ENCODE results near the gene PDGFRB. TPM values are rescaled to one million over a fixed set of nuclear protein-coding genes. Genes with fewer than 3 reads are reported as not detected.

The PDGFRB gene
- 1 to 10 TPM in 1 of 2 experiments, under 1 TPM in 1; 0.14 to 1.0 TPM for total RNA-seq

- peaks cover 14% of the 10 kb centered on the region for H3K27me3 Mint-ChIP-seq (ENCODE audit: low read depth)
- intact Hi-C loops (cut with micrococcal nuclease): no loop called here
- CTCF ChIA-PET: no interaction called here
- H3K9me3 Mint-ChIP-seq: no peaks in the 10 kb centered on the region
- H3K27ac Mint-ChIP-seq: no peak within 1 kb of the TSS
- peaks cover 5% of the 10 kb centered on the region for H3K4me1 Mint-ChIP-seq (ENCODE audit: low read depth)
- H3K4me3 Mint-ChIP-seq: peak within 1 kb of the TSS; percentile 58
- H3K36me3 Mint-ChIP-seq (ENCODE audit: low read depth): no peaks in the 10 kb centered on the region
- peak; percentile 33 for DNase-seq
Observed at GRCh38 chr5:150155258-150156026, at the start of gene PDGFRB. Gene PDGFRB, minus strand, starts transcription at chr5:150155845. Its CDS starts 18,798 bp downstream, at chr5:150137047.

- CTCF ChIA-PET: no interaction called here
- Mint-ChIP-seq H3K4me3 (no peak overlapping the region), H3K9me3 (no peaks in the 10 kb centered on the region), H3K27ac (no peak overlapping the region), H3K36me3 (ENCODE audit: low read depth) (no peaks in the 10 kb centered on the region), H3K27me3 (ENCODE audit: low read depth) (peaks cover 8% of the 10 kb centered on the region), H3K4me1 (ENCODE audit: low read depth) (peaks cover 12% of the 10 kb centered on the region)
- intact Hi-C loops (cut with micrococcal nuclease): no loop called here
- DNase-seq: no peak
Observed at GRCh38 chr5:150204590-150204960, 48.9 kb upstream of the PDGFRB start.

- Mint-ChIP-seq H3K4me3 (no peak overlapping the region), H3K27me3 (ENCODE audit: low read depth) (peaks cover 7% of the 10 kb centered on the region), H3K27ac (no peak overlapping the region), H3K36me3 (ENCODE audit: low read depth) (no peaks in the 10 kb centered on the region), H3K4me1 (ENCODE audit: low read depth) (peaks cover 8% of the 10 kb centered on the region), H3K9me3 (no peaks in the 10 kb centered on the region)
- no peak for DNase-seq
- CTCF ChIA-PET: no interaction called here
- intact Hi-C loops (cut with micrococcal nuclease): no loop called here
Observed at GRCh38 chr5:150203832-150204589, 48.4 kb upstream of the PDGFRB start.

- Mint-ChIP-seq H3K4me3 (no peak overlapping the region), H3K27ac (no peak overlapping the region), H3K4me1 (ENCODE audit: low read depth) (no peaks in the 10 kb centered on the region), H3K9me3 (no peaks in the 10 kb centered on the region), H3K36me3 (ENCODE audit: low read depth) (no peaks in the 10 kb centered on the region), H3K27me3 (ENCODE audit: low read depth) (no peaks in the 10 kb centered on the region)
- CTCF ChIA-PET: no interaction called here
- intact Hi-C loops (cut with micrococcal nuclease): no loop called here
- no peak for DNase-seq
Observed at GRCh38 chr5:150202501-150202900, 46.9 kb upstream of the PDGFRB start.

- CTCF ChIA-PET: no interaction called here
- Mint-ChIP-seq H3K4me1 (ENCODE audit: low read depth) (no peaks in the 10 kb centered on the region), H3K36me3 (ENCODE audit: low read depth) (no peaks in the 10 kb centered on the region), H3K27me3 (ENCODE audit: low read depth) (no peaks in the 10 kb centered on the region), H3K9me3 (no peaks in the 10 kb centered on the region), H3K4me3 (no peak overlapping the region), H3K27ac (no peak overlapping the region)
- intact Hi-C loops (cut with micrococcal nuclease): no loop called here
- DNase-seq: no peak
Observed at GRCh38 chr5:150197476-150197875, 41.8 kb upstream of the PDGFRB start.

- no peak overlapping the region for H3K4me3 Mint-ChIP-seq
Observed at GRCh38 chr5:150196986-150197385, 41.3 kb upstream of the PDGFRB start.

GRCh38 chr5:150196514-150196913 lies 40.9 kb upstream of the PDGFRB start:
- Mint-ChIP-seq H3K4me3 (no peak overlapping the region), H3K9me3 (no peaks in the 10 kb centered on the region), H3K36me3 (ENCODE audit: low read depth) (no peaks in the 10 kb centered on the region), H3K27ac (no peak overlapping the region), H3K27me3 (ENCODE audit: low read depth) (peaks cover 2% of the 10 kb centered on the region), H3K4me1 (ENCODE audit: low read depth) (no peaks in the 10 kb centered on the region)
- DNase-seq: no peak
- intact Hi-C loops (cut with micrococcal nuclease): no loop called here
- CTCF ChIA-PET: no interaction called here

More at GRCh38 chr5:150196986-150197385, 41.3 kb upstream of the PDGFRB start:
- Mint-ChIP-seq H3K9me3 (no peaks in the 10 kb centered on the region), H3K4me1 (ENCODE audit: low read depth) (no peaks in the 10 kb centered on the region), H3K27me3 (ENCODE audit: low read depth) (no peaks in the 10 kb centered on the region), H3K27ac (no peak overlapping the region), H3K36me3 (ENCODE audit: low read depth) (no peaks in the 10 kb centered on the region)
- intact Hi-C loops (cut with micrococcal nuclease): no loop called here
- CTCF ChIA-PET: no interaction called here
- no peak for DNase-seq

- intact Hi-C loops (cut with micrococcal nuclease): no loop called here
Observed at GRCh38 chr5:150195736-150196485, 40.3 kb upstream of the PDGFRB start.

GRCh38 chr5:150192462-150192861 lies 36.8 kb upstream of the PDGFRB start:
- Mint-ChIP-seq H3K9me3 (no peaks in the 10 kb centered on the region), H3K4me3 (no peak overlapping the region), H3K27me3 (ENCODE audit: low read depth) (peaks cover 10% of the 10 kb centered on the region), H3K4me1 (ENCODE audit: low read depth) (no peaks in the 10 kb centered on the region), H3K36me3 (ENCODE audit: low read depth) (no peaks in the 10 kb centered on the region), H3K27ac (no peak overlapping the region)
- no peak for DNase-seq
- CTCF ChIA-PET: interaction anchor here (0.6 to 0.8 kb wide), 2 partner anchors 58 to 549 kb away, joined by 3 read pairs; no protein-coding TSS in a partner anchor
- intact Hi-C loops (cut with micrococcal nuclease): no loop called here

More at GRCh38 chr5:150195736-150196485, 40.3 kb upstream of the PDGFRB start:
- H3K9me3 Mint-ChIP-seq: no peaks in the 10 kb centered on the region
- no peak overlapping the region for H3K27ac Mint-ChIP-seq
- no peaks in the 10 kb centered on the region for H3K4me1 Mint-ChIP-seq (ENCODE audit: low read depth)
- CTCF ChIA-PET: no interaction called here
- peaks cover 4% of the 10 kb centered on the region for H3K27me3 Mint-ChIP-seq (ENCODE audit: low read depth)
- DNase-seq: no peak
- no peaks in the 10 kb centered on the region for H3K36me3 Mint-ChIP-seq (ENCODE audit: low read depth)
- H3K4me3 Mint-ChIP-seq: no peak overlapping the region

GRCh38 chr5:150190987-150191386 lies 35.3 kb upstream of the PDGFRB start:
- H3K4me1 Mint-ChIP-seq (ENCODE audit: low read depth): no peaks in the 10 kb centered on the region
- no peak overlapping the region for H3K27ac Mint-ChIP-seq
- peaks cover 10% of the 10 kb centered on the region for H3K27me3 Mint-ChIP-seq (ENCODE audit: low read depth)
- DNase-seq: no peak
- intact Hi-C loops (cut with micrococcal nuclease): no loop called here
- no peaks in the 10 kb centered on the region for H3K36me3 Mint-ChIP-seq (ENCODE audit: low read depth)
- no peak overlapping the region for H3K4me3 Mint-ChIP-seq
- CTCF ChIA-PET: no interaction called here
- no peaks in the 10 kb centered on the region for H3K9me3 Mint-ChIP-seq

GRCh38 chr5:150190503-150190979 lies 34.9 kb upstream of the PDGFRB start:
- CTCF ChIA-PET: no interaction called here
- Mint-ChIP-seq H3K36me3 (ENCODE audit: low read depth) (no peaks in the 10 kb centered on the region), H3K4me3 (no peak overlapping the region), H3K27me3 (ENCODE audit: low read depth) (peaks cover 10% of the 10 kb centered on the region), H3K4me1 (ENCODE audit: low read depth) (no peaks in the 10 kb centered on the region), H3K9me3 (no peaks in the 10 kb centered on the region), H3K27ac (no peak overlapping the region)
- DNase-seq: no peak
- intact Hi-C loops (cut with micrococcal nuclease): no loop called here

- Mint-ChIP-seq H3K27me3 (ENCODE audit: low read depth) (peaks cover 10% of the 10 kb centered on the region), H3K27ac (no peak within 1 kb of the TSS), H3K4me3 (no peak within 1 kb of the TSS), H3K4me1 (ENCODE audit: low read depth) (no peaks in the 10 kb centered on the region), H3K36me3 (ENCODE audit: low read depth) (no peaks in the 10 kb centered on the region), H3K9me3 (no peaks in the 10 kb centered on the region)
- no peak for DNase-seq
- intact Hi-C loops (cut with micrococcal nuclease): no loop called here
- CTCF ChIA-PET: no interaction called here
Observed at GRCh38 chr5:150189728-150190502, 34.3 kb upstream of the PDGFRB start, which contains the start of gene SLC6A7. Gene SLC6A7, plus strand, starts transcription at chr5:150190062. Its CDS starts 266 bp downstream, at chr5:150190328.
